Amniotic epithelial cell (primary cell): ENCODE data around the gene EMP3.

Experiments
- DNase-seq: peaks from one replicate; pipeline ENCODE4 v3.0.0-alpha.2; 2010; ENCODE audit warnings: low read depth

EMP3 gene

GRCh38 chr19:48318286-48318987, 6.9 kb upstream of the EMP3 start:
- DNase-seq = no peak

- DNase-seq = peak; percentile 73
Measured at GRCh38 chr19:48319647-48320541, 5.5 kb upstream of the EMP3 start.

- peak; percentile 82 for DNase-seq
Measured at GRCh38 chr19:48321372-48321621, 4.1 kb upstream of the EMP3 start.

GRCh38 chr19:48321622-48322591, 3.4 kb upstream of the EMP3 start:
- peak; percentile 97 for DNase-seq

GRCh38 chr19:48329167-48329891, 4.0 kb downstream of the EMP3 start:
- peak; percentile 64 for DNase-seq

- peak; percentile 86 for DNase-seq
Measured at GRCh38 chr19:48330012-48330681, 4.8 kb downstream of the EMP3 start.

GRCh38 chr19:48332351-48332661, 7.0 kb downstream of the EMP3 start:
- DNase-seq = no peak

GRCh38 chr19:48332662-48333466, 7.5 kb downstream of the EMP3 start:
- DNase-seq = peak; percentile 99

- peak; percentile 89 for DNase-seq
Measured at GRCh38 chr19:48333467-48334384, 8.4 kb downstream of the EMP3 start.

- no peak for DNase-seq
Measured at GRCh38 chr19:48338253-48338755, 13.0 kb downstream of the EMP3 start.

- no peak for DNase-seq
Measured at GRCh38 chr19:48338802-48339503, 13.6 kb downstream of the EMP3 start.

- DNase-seq = peak; percentile 37
Measured at GRCh38 chr19:48340995-48341394, 15.6 kb downstream of the EMP3 start.

- no peak for DNase-seq
Measured at GRCh38 chr19:48341515-48342413, 16.4 kb downstream of the EMP3 start.

- no peak for DNase-seq
Measured at GRCh38 chr19:48342414-48342738, 17.0 kb downstream of the EMP3 start.

GRCh38 chr19:48342841-48343540, 17.6 kb downstream of the EMP3 start:
- DNase-seq = peak; percentile 76

GRCh38 chr19:48344892-48345291, 19.5 kb downstream of the EMP3 start:
- DNase-seq = no peak

- DNase-seq = peak; percentile 72
Measured at GRCh38 chr19:48346191-48346590, 20.8 kb downstream of the EMP3 start.
